ENCODE results near the gene CACNA1A. TPM values are rescaled to one million over a fixed set of nuclear protein-coding genes. Genes with fewer than 3 reads are reported as not detected.

Gene CACNA1A
- 0.48 and 0.65 TPM in 2 replicates for total RNA-seq

GRCh38 chr19:13506471-13506820 lies at the start of gene CACNA1A:
CACNA1A (minus strand) TSS chr19:13506479; CDS start chr19:13506224, 255 bp downstream.

All from vein endothelial cell (primary cell).